Ovary (tissue), 9 donors: ENCODE measurements around the gene SPACA5. TPM values are rescaled to one million over a fixed set of nuclear protein-coding genes. Genes with fewer than 3 reads are reported as not detected.
A peak's percentile ranks its signal among the peaks of the same experiment; 100 is the strongest.
"Not testable (repeated sequence)": the region's sequence is repeated elsewhere in the genome, so short reads cannot be mapped to it uniquely, and the experiment has no call there.

Source experiments
- DNase-seq, 5 donors: peaks; one replicate each; pipeline ENCODE4 v3.0.0-alpha.2; 2019 to 2020
- H3K27ac ChIP-seq, 2 donors: fragments of 200-600 bp; one replicate each; pipeline versions ENCODE4 v1.5.1 to v1.8.0; 2019 to 2022
- H3K27me3 ChIP-seq: fragments of 200-600 bp; one replicate; pipeline ENCODE4 v1.8.0; 2022
- H3K36me3 ChIP-seq: fragments of 200-600 bp; sonication (generic); one replicate; pipeline ENCODE4 v1.5.1; 2019
- H3K4me1 ChIP-seq: one replicate; pipeline ENCODE4 v1.8.1; 2013; ENCODE audit warnings: mild to moderate bottlenecking, moderate library complexity; ENCODE audit not compliant: insufficient read depth
- H3K4me3 ChIP-seq: fragments of 200-600 bp; sonication (generic); one replicate; pipeline ENCODE4 v1.5.1; 2017
- H3K9me3 ChIP-seq, 2 donors: fragments of 200-600 bp in 1 of 2; sonication (generic) in 1 of 2; one replicate each; pipeline versions ENCODE4 v1.5.1 to v1.8.1; 2013 to 2019; ENCODE audit warnings: mild to moderate bottlenecking in 1 of 2, moderate library complexity in 1 of 2
- EP300 ChIP-seq: sonication (generic); formaldehyde crosslinking; IDR thresholded peaks from one replicate; pipeline ENCODE4 v1.6.1; 2017; ENCODE audit warnings: antibody characterized with exemption
- POLR2A ChIP-seq: fragments of 450-650 bp; IDR thresholded peaks from one replicate; pipeline ENCODE4 v1.6.1; 2017; ENCODE audit warnings: antibody characterized with exemption, mild to moderate bottlenecking, moderate library complexity
- WGBS, 3 donors: extraction: QIAGEN DNeasy Blood & Tissue Kit in 1 of 3; methylation state at CpG; one replicate each; pipeline versions ENCODE4 v1.1.5 to v1.1.7; 2013 to 2017; 5-methylcytosine and 5-hydroxymethylcytosine counted together
- intact Hi-C, 4 donors: fragments of 100-400 bp; cut with DNase I; formaldehyde crosslinking; loops; one replicate each; pipeline versions ENCODE4 v1.11.0 to v1.15.1; 2022 to 2023
- polyA plus RNA-seq, 2 donors: library from polyadenylated mRNA; stranded (reverse); fragments of 200-250 nt in 1 of 2; fragments of 350-450 nt in 1 of 2; fragmentation: Illumina TruSeq in 1 of 2; extraction: RNeasy Lipid Tissue Mini Kit (QIAGEN cat#74804) in 1 of 2; gene quantifications; one replicate each; pipeline ENCODE4 v1.2.3, GENCODE V29; 2013 to 2014
- total RNA-seq, 7 donors: library from RNA; depleted of rRNA in 2 of 7; stranded (reverse); fragments of >200 nt in 2 of 7; fragmentation: NEBNext Ultra II Directional in 3 of 7; extraction: Animal tissue kit (Norgen Biotek cat#: 25700) in 3 of 7; gene quantifications; one replicate each; pipeline versions ENCODE4 v1.1.0 to v1.2.4, GENCODE V29; 2016 to 2023
- TF ChIP-seq, protein P1 (sequence below), 3 donors: fragments of 450-650 bp in 2 of 3; fragments of 200-600 bp in 1 of 3; IDR thresholded peaks; one replicate each; pipeline versions ENCODE4 v1.5.1 to v1.8.0; 2016 to 2022; ENCODE audit warnings: antibody characterized with exemption in 3 of 3, mild to moderate bottlenecking in 1 of 3
- donor health status: DM: no; HTN: no; CAD: no; lungs with moderate emphysema.
- donor health status: DM: no; HTN: no; CAD: no.
- donor health status: Bipolar disorder and iron deficiency.
- donor health status: DM: yes; HTN: yes; CAD: no.
- donor health status: DM: no; HTN: no; CAD: no.
- donor health status: DM: yes; HTN: yes; CAD: no.

Gene SPACA5
- total and polyA plus RNA-seq, 9 donors, result 0.25 TPM; not detected in 8

GRCh38 chrX:48022100-48022499, 15.3 kb downstream of the SPACA5 start:
- no peak for TF ChIP-seq POLR2A
- no peak for TF ChIP-seq EP300
- TF ChIP-seq, protein P1, sequence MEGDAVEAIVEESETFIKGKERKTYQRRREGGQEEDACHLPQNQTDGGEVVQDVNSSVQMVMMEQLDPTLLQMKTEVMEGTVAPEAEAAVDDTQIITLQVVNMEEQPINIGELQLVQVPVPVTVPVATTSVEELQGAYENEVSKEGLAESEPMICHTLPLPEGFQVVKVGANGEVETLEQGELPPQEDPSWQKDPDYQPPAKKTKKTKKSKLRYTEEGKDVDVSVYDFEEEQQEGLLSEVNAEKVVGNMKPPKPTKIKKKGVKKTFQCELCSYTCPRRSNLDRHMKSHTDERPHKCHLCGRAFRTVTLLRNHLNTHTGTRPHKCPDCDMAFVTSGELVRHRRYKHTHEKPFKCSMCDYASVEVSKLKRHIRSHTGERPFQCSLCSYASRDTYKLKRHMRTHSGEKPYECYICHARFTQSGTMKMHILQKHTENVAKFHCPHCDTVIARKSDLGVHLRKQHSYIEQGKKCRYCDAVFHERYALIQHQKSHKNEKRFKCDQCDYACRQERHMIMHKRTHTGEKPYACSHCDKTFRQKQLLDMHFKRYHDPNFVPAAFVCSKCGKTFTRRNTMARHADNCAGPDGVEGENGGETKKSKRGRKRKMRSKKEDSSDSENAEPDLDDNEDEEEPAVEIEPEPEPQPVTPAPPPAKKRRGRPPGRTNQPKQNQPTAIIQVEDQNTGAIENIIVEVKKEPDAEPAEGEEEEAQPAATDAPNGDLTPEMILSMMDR (IDR thresholded peaks at IDR 0.05), result no peak
- Histone ChIP-seq H3K36me3 (no peaks in the 10 kb centered on the region), H3K27me3 (no peaks in the 10 kb centered on the region), H3K9me3 (no peaks in the 10 kb centered on the region), H3K4me3 (no peak overlapping the region), H3K4me1 (no peaks in the 10 kb centered on the region), H3K27ac (no peak overlapping the region)
- no peak for DNase-seq
- intact Hi-C loops, result loop anchor here in 2 of 4 donors (10.0 kb wide), 1 partner anchor 167 kb away; no protein-coding TSS in a partner anchor
- WGBS, 3 donors, result 41 to 48% (median 44%) methylated on average over 3 of the region's 3 CpGs

- H3K9me3 ChIP-seq, result no peaks in the 10 kb centered on the region
- H3K4me3 ChIP-seq, result no peak overlapping the region
- H3K27me3 ChIP-seq, result no peaks in the 10 kb centered on the region
- 76 to 86% (median 80%) methylated on average over 3 of the region's 3 CpGs for WGBS, 3 donors
- intact Hi-C loops, result loop anchor here in 2 of 4 donors (10.0 kb wide), 1 partner anchor 168 kb away; no protein-coding TSS in a partner anchor
- no peaks in the 10 kb centered on the region for H3K4me1 ChIP-seq
- DNase-seq, result no peak
- H3K36me3 ChIP-seq, result no peaks in the 10 kb centered on the region
- no peak overlapping the region for H3K27ac ChIP-seq
- TF ChIP-seq POLR2A (no peak), EP300 (no peak)
- TF ChIP-seq, protein P1 (IDR thresholded peaks at IDR 0.05), result no peak
Observed at GRCh38 chrX:48022738-48023137, 15.9 kb downstream of the SPACA5 start.

DNA sequence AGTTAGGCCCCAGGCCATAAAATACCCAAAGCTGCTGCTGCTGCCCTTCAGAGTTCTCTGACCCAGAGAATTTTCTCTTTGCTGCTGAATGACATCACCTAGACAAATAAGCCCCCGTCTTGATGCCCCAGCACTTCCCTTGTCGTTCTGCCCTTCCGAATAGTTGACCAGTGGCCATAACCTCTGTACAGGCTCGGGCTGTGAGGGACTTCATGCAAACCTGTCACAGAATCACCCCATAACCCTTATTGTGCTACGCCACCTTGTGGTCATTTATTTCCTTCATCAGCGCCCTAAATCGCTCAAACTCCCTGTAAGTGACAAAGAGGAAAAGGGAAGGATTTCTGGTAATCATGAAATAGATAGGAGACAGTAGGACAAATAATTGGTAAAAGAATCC, 18.8 kb downstream of the SPACA5 start:
- no peak for TF ChIP-seq POLR2A
- TF ChIP-seq, protein P1 (IDR thresholded peaks at IDR 0.05), result peak in 2 of 3 donors; percentile 56 to 64
- no peak for TF ChIP-seq EP300
- intact Hi-C loops, result loop anchor here in 2 of 4 donors (10.0 kb wide), 1 partner anchor 171 kb away; no protein-coding TSS in a partner anchor
- H3K36me3 ChIP-seq, result no peaks in the 10 kb centered on the region
- no peaks in the 10 kb centered on the region for H3K4me1 ChIP-seq
- 8 to 18% (median 17%) methylated on average over 7 of the region's 7 CpGs for WGBS, 3 donors
- peak overlapping the region in 1 of 2 donors; percentile 9 for H3K27ac ChIP-seq
- DNase-seq, result peak in 2 of 5 donors; percentile 35 to 58
- no peaks in the 10 kb centered on the region for H3K9me3 ChIP-seq
- no peaks in the 10 kb centered on the region for H3K27me3 ChIP-seq
- no peak overlapping the region for H3K4me3 ChIP-seq

GRCh38 chrX:48027545-48027944, 20.8 kb downstream of the SPACA5 start:
- intact Hi-C loops, result loop anchor here in 2 of 4 donors (10.0 kb wide), 1 partner anchor 173 kb away; no protein-coding TSS in a partner anchor
- H3K4me3 ChIP-seq, H3K4me1 ChIP-seq, H3K9me3 ChIP-seq, H3K36me3 ChIP-seq, H3K27ac ChIP-seq, DNase-seq, H3K27me3 ChIP-seq: not testable (repeated sequence)
- 34 to 60% (median 52%) methylated on average over 3 to 4 of the region's 4 CpGs for whole genome bisulfite sequencing, 3 donors

DNA sequence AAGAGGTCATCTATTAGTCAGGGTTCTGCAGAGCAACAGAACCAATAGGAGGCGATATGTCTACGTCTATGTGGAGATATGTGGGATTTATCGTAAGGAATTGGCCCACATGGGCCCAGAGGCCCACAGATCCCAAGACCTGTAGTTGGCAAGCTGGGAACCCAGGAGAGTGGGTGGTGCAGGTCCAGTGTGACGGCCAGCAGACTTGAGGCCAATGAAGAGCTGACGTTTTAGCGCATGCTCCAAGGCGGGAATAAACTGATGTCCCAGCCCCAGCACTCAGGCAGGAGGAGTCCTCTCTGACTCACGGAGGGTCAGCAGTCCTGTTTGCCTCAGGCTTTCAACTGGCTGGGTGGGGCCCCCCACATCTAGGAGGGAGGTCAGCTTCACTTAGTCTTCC, 21.3 kb downstream of the SPACA5 start:
- 83 to 88% (median 87%) methylated on average over 8 of the region's 8 CpGs for WGBS, 3 donors

More for the DNA sequence above, 21.3 kb downstream of the SPACA5 start:
- H3K27ac ChIP-seq, result no peak overlapping the region
- TF ChIP-seq, protein P1 (IDR thresholded peaks at IDR 0.05), result no peak
- no peak for TF ChIP-seq POLR2A
- TF ChIP-seq EP300, result no peak
- H3K36me3 ChIP-seq, result no peaks in the 10 kb centered on the region
- H3K9me3 ChIP-seq, result no peaks in the 10 kb centered on the region
- no peaks in the 10 kb centered on the region for H3K4me1 ChIP-seq
- H3K27me3 ChIP-seq, result no peaks in the 10 kb centered on the region
- no peak for DNase-seq
- no peak overlapping the region for H3K4me3 ChIP-seq
- intact Hi-C loops, result loop anchor here in 2 of 4 donors (10.0 kb wide), 1 partner anchor 173 kb away; no protein-coding TSS in a partner anchor
